ENCODE results near the gene SIRPB1.

The SIRPB1 gene

GRCh38 chr20:1637755-1638154 lies 17.9 kb upstream of the SIRPB1 start:
- no peak overlapping the region for H3K4me3 ChIP-seq (ENCODE audit: low read depth, low read length)
- in situ Hi-C loops (cut with HindIII; ENCODE audit: low sequenced_read_pairs): no loop called here
- no peak for TF ChIP-seq CTCF (IDR thresholded peaks at IDR 0.05; ENCODE audit: low read depth, low read length)
- no peak for DNase-seq (ENCODE audit: low read depth, low spot score)

- H3K4me3 ChIP-seq (ENCODE audit: low read depth, low read length): no peak overlapping the region
- in situ Hi-C loops (cut with HindIII; ENCODE audit: low sequenced_read_pairs): no loop called here
- no peak for TF ChIP-seq CTCF (IDR thresholded peaks at IDR 0.05; ENCODE audit: low read depth, low read length)
- no peak for DNase-seq (ENCODE audit: low read depth, low spot score)
Measured at GRCh38 chr20:1637226-1637625, 17.4 kb upstream of the SIRPB1 start.

GRCh38 chr20:1636621-1637020 lies 16.8 kb upstream of the SIRPB1 start:
- DNase-seq (ENCODE audit: low read depth, low spot score): no peak
- in situ Hi-C loops (cut with HindIII; ENCODE audit: low sequenced_read_pairs): no loop called here
- TF ChIP-seq CTCF (IDR thresholded peaks at IDR 0.05; ENCODE audit: low read depth, low read length): no peak
- no peak overlapping the region for H3K4me3 ChIP-seq (ENCODE audit: low read depth, low read length)

- no peak for DNase-seq (ENCODE audit: low read depth, low spot score)
- in situ Hi-C loops (cut with HindIII; ENCODE audit: low sequenced_read_pairs): no loop called here
- TF ChIP-seq CTCF (IDR thresholded peaks at IDR 0.05; ENCODE audit: low read depth, low read length): no peak
- H3K4me3 ChIP-seq (ENCODE audit: low read depth, low read length): no peak overlapping the region
Measured at GRCh38 chr20:1635291-1635979, 15.6 kb upstream of the SIRPB1 start.

GRCh38 chr20:1633535-1633934 lies 13.7 kb upstream of the SIRPB1 start:
- no peak for TF ChIP-seq CTCF (IDR thresholded peaks at IDR 0.05; ENCODE audit: low read depth, low read length)
- DNase-seq (ENCODE audit: low read depth, low spot score): no peak
- in situ Hi-C loops (cut with HindIII; ENCODE audit: low sequenced_read_pairs): no loop called here
- no peak overlapping the region for H3K4me3 ChIP-seq (ENCODE audit: low read depth, low read length)

GRCh38 chr20:1632178-1632577 lies 12.4 kb upstream of the SIRPB1 start:
- no peak overlapping the region for H3K4me3 ChIP-seq (ENCODE audit: low read depth, low read length)
- DNase-seq (ENCODE audit: low read depth, low spot score): no peak
- in situ Hi-C loops (cut with HindIII; ENCODE audit: low sequenced_read_pairs): no loop called here
- no peak for TF ChIP-seq CTCF (IDR thresholded peaks at IDR 0.05; ENCODE audit: low read depth, low read length)
